HL-60/S4 treated with phorbol 12-myristate 13-acetate at 8.2 ng/mL for 4 days and 3 days (cell line): ENCODE data around the gene SNUPN.

ENCODE experiments used
- in situ Hi-C: fragments of 300-500 bp; cut with MboI; formaldehyde crosslinking; loops from 2 replicates; pipeline ENCODE4 v1.15.0; 2022; ENCODE audit warnings: low sequenced_read_pairs

Gene SNUPN

GRCh38 chr15:75625542-75626347 is at the start of gene SNUPN:
Gene SNUPN (minus strand): TSS chr15:75625725. CDS start chr15:75621051, 4,674 bp downstream.
- in situ Hi-C loops = no loop called here

GRCh38 chr15:75674366-75674765 is 48.8 kb upstream of the SNUPN start:
- in situ Hi-C loops = no loop called here

DNA sequence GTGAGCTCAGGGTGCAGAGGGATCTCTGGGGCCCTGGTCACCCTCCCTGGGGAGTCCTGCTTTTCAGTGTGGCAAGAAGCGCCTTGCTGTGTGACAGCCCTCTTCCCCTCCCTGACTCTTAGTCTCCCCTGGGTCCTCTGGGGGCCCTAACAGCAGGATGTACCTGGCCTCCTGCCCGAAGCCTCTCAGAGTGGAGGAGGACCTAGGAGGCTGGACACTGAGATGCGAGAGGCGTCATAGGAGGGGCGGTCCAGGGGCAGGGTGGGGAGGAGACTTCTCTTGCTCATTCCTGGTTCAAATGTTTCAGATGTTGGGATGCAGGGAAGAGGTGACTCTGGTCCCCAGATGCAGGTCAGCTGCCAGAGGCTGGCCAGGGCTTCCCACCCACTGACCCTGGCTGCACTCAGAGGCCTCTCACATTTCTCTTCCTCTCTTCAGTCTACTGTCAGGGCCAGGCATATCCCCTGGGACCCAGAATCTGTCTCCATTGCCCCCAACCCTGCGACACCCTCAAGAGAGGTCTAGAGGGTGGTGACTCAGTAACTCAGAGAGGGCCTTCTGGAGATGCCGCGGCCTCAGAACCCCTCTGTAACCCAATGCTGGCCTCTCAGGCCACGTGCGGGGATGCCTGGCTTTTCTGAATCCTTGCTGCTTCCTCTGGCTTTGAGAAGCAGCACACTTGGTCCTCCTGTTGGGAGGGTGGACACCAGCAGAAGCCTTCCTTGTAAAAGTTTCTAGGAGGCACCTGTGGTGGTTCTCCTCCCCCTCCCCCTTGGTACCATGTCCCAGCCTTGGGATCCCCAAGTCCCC is 48.1 kb upstream of the SNUPN start:
- in situ Hi-C loops = no loop called here

GRCh38 chr15:75672646-75673425 is 47.3 kb upstream of the SNUPN start:
- in situ Hi-C loops = no loop called here

DNA sequence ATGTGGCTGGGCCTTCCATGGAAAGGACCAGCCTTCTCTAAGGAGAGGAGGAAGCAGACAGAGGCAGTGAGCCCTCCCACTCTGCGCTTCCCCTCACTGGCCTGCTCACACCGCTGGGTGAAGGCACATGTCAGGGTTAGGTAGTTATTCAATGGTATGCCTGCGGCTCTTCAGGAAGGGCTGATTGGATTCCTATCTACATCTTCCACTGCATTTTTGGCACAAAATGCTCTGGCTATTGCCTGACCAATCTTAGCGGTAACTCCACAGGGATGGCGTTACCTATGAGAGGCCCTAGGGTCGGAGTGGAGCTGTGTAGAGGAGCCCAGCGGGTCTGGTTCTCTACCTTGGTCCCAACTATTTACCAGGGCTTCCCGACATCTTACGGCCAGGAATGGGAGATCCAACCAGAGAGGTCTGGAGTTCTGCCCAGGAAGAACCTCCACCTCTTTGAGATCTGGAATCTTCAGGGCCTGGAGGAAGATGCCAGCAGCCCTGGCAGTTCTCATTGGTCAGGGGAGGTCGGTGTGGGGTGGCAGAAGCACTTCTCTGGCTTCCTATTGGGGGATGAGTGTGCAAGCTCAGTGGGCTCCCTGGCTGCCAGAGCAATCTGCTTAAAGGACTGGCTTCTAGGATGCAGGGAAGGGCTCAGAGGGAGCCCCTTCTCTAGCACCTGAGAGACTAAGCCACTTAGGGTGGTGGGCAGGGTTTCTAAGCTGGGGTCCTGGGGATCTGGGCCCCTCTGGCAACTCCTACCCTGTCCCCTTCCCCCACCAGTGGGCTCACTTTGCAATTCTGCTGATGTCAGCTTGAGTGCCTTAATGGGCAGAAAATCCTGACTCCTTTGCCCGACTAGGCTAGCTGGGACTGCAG is 46.4 kb upstream of the SNUPN start:
- in situ Hi-C loops = no loop called here

GRCh38 chr15:75669879-75670212 is 44.3 kb upstream of the SNUPN start:
- in situ Hi-C loops = no loop called here

- in situ Hi-C loops = no loop called here
These were observed 43.8 kb upstream of the SNUPN start for GRCh38 chr15:75669191-75669878.

- in situ Hi-C loops = no loop called here
These were observed 41.4 kb upstream of the SNUPN start for GRCh38 chr15:75666823-75667501.

GRCh38 chr15:75663931-75664421 is 38.5 kb upstream of the SNUPN start:
- in situ Hi-C loops = no loop called here

DNA sequence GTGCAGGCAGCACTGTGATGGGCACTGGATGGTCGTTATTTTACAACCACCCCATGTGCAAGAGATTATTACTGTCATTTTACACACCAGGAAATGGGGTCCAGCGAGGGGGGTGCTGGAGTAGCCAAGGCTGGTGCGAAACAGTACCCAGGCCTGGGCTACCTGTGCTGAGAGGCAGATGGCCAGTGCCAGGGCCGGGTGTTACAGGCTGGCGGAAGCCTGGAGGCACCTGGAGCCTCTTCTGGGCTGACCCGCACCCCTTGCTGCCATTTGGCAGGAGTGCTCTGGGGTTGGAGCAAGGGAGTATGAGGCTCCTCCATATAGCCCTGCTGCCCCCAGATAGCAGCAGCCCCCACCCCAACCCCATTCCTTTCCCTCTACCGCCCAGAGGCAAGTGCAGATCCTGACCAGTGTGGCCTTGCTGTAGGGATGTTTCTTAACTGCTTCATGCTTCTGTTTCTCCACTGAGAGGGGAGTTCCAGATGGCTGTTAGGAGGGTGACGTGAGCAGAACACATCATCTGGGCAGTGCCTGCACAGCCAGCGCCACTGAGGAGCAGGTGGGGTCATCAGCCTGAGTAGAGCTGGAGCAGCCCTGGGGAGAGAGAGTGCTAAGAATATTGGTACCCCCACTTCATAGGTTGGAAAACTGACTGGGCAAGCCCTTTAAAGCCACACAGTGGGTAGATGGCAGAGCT is 37.4 kb upstream of the SNUPN start:
- in situ Hi-C loops = no loop called here

GRCh38 chr15:75661756-75662140 is 36.2 kb upstream of the SNUPN start:
- in situ Hi-C loops = no loop called here

DNA sequence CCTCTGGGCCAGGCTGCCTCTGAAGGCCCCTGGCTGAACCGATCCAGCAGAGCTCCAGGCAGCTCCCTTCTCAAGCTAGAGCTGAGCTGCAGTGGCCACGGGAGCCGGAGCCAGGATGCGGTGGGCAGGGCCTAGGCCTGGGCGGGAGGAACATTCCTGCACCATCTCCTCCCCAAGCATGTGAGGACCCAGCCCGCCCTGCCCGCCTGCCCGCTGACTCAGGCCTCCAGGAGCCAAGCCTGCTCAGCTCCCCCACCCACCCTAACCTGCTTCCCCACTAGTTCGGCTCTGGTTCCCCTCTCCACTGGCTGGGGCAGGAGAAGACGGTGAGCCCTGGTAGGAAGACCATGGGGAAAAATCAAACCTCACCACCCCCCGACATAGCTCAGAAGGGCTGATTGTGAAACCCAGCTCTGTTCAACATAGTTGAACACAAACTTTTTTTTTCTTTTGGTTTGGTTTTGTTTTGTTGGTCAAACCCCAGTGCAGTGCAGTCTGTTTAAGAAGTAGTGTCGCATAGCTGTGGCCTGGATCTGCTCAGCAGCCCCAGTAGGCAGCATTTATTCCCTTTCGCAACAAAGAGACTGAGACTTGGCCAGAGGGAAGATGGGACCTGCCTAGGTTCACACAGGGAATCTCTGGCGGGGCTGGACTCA is 35.7 kb upstream of the SNUPN start:
- in situ Hi-C loops = no loop called here

DNA sequence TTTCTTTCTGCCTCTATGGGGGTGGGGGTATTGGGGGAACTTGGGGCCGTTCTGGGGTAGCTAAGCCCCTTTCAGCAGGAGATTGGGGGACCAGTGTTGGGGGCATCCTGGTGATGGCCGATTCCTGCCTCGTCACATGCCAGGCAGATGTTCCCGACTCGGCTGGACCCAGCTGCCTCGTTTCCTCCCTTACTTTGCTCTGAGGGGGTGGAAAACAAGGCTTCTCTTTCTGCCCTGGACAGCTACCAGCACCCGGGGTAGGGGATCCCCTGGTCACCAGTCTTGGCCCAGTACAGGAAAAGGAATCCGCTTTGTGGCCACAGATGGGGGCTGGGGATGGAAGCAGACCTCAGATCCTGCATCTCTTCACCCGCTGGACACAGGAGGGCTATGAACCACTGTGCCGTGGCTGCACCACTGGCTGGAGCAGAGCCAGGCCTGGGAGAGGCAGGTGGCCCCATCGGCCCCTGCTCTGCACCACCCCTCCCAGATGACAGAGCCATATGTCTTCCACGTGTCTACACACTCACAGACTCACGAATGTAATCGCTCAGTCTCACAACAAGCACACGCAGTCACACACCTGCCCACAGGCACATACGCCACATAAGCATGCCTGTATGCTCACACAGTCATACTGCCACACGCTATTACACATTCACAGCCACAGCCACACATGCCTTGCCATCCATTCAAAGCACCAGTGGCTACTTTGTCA is 34.6 kb upstream of the SNUPN start:
- in situ Hi-C loops = no loop called here

DNA sequence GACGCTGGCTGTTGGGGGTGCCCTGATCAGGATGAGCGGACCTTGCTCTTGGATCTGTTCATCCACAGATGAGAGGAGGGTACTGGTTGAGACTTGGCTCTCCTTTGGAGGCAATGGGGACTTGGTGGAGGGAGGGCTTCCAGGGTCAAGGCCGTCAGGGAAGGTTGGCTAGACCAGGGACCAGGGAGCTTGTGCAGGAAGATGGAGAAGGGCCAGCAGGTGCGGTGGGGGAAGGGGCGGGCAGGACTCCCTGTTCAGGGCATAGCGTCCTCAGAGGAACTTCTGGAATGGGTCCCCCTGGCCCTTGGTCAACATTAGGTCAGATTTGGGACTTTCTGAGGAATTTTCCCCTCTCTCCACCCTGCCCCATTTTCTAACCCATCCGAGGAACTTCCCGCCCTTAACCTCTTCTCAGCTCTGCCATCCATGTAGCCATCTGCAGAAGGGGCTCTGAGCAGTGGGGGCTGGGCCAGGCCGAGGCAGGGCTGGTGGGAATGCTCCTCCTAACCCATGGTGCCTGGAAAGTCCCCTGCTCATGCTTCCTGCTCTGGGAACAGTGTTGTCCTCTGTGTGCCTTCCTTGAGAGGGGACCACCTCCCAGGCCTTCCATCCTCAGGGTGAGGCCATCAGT is 33.7 kb upstream of the SNUPN start:
- in situ Hi-C loops = no loop called here

GRCh38 chr15:75656813-75657212 is 31.3 kb upstream of the SNUPN start:
- in situ Hi-C loops = no loop called here

- in situ Hi-C loops = no loop called here
These were observed 30.8 kb upstream of the SNUPN start for GRCh38 chr15:75656331-75656730.

- in situ Hi-C loops = no loop called here
These were observed 30.4 kb upstream of the SNUPN start for GRCh38 chr15:75655931-75656330.
